ENCODE measurements around the gene KRTAP10-9.
"Not testable (repeated sequence)": the region's sequence is repeated elsewhere in the genome, so short reads cannot be mapped to it uniquely, and the experiment has no call there.

KRTAP10-9 gene

DNA sequence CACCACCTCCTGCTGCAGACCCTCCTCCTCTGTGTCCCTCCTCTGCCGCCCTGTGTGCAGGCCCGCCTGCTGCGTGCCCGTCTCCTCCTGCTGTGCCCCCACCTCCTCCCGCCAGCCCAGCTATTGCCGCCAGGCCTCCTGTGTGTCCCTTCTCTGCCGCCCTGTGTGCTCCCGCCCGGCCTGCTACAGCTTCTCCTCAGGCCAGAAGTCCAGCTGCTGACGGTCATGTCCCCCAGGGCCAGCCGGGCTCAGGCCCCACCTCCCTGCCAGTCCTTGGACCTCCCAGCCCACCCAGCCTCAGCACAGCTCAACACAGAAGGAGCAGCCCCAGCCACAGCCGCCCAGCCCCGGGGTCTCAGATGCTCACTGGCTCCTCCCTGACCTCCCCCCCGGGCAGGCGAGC lies 939 bp downstream of the KRTAP10-9 start:
- ATAC-seq, result not testable (repeated sequence)

DNA sequence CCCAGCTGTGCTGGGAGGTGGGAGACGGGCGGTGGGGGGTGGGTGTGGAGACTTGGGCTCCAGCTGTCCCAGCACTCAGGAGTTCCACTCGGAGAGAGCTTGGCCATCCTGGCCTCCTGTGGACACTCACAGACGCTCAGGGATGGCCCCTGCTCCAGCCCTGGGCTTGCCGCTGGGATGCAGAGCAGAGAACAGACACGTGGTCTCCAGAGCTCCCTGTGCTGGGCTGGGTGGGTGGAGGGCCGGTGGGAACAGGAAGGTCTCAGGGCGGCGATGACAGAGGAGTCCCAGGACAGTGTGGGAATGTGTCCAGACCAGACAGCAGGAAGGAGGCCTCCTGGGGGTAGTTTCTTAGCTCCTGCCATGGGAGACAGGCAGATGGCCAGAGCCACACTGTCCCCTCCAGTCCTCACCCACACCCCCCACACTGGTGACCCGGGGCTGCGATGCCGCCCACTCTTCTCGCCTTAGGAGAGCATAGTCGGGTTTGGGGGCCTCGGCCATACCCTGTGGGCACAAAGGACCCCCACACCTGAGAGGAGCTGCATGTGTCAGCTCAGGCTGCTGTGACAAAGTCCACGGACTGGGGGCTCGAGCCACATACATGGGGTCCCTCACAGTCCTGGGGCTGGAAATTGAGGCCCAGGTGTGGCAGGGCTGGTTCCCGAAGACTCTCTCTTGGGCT lies 2.0 kb downstream of the KRTAP10-9 start:
- TF ChIP-seq GLIS3 (CRISPR knock-in tag; IDR thresholded peaks at IDR 0.05) (no peak), ISL1 (CRISPR knock-in tag; IDR thresholded peaks at IDR 0.05) (no peak)
- TF ChIP-seq, protein P1, sequence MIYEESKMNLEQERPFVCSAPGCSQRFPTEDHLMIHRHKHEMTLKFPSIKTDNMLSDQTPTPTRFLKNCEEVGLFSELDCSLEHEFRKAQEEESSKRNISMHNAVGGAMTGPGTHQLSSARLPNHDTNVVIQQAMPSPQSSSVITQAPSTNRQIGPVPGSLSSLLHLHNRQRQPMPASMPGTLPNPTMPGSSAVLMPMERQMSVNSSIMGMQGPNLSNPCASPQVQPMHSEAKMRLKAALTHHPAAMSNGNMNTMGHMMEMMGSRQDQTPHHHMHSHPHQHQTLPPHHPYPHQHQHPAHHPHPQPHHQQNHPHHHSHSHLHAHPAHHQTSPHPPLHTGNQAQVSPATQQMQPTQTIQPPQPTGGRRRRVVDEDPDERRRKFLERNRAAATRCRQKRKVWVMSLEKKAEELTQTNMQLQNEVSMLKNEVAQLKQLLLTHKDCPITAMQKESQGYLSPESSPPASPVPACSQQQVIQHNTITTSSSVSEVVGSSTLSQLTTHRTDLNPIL (CRISPR knock-in tag; IDR thresholded peaks at IDR 0.05; ENCODE audit: low read depth), result no peak

GRCh38 chr21:44630440-44630839 lies 3.5 kb downstream of the KRTAP10-9 start:
- TF ChIP-seq ZFP30 (CRISPR knock-in tag; IDR thresholded peaks at IDR 0.05) (no peak), OSR1 (CRISPR knock-in tag; IDR thresholded peaks at IDR 0.05) (no peak), ZFP3 (CRISPR knock-in tag; IDR thresholded peaks at IDR 0.05) (no peak), PPARA (CRISPR knock-in tag; IDR thresholded peaks at IDR 0.05; ENCODE audit: borderline replicate concordance) (no peak), TCF4 (CRISPR knock-in tag; IDR thresholded peaks at IDR 0.05; ENCODE audit: borderline replicate concordance) (no peak), GLIS3 (CRISPR knock-in tag; IDR thresholded peaks at IDR 0.05) (no peak), ZNF8 (CRISPR knock-in tag; IDR thresholded peaks at IDR 0.05) (no peak), ZNF565 (CRISPR knock-in tag; conservative IDR thresholded peaks at IDR 0.05; ENCODE audit: low read depth) (no peak), TSHZ2 (CRISPR knock-in tag; IDR thresholded peaks at IDR 0.05) (no peak), ZC3H10 (CRISPR knock-in tag; IDR thresholded peaks at IDR 0.05) (no peak), RARB (CRISPR knock-in tag; IDR thresholded peaks at IDR 0.05) (no peak), TOX (CRISPR knock-in tag; IDR thresholded peaks at IDR 0.05; ENCODE audit: borderline replicate concordance) (no peak)
- no peak for ATAC-seq

More for the DNA sequence above, 2.0 kb downstream of the KRTAP10-9 start:
- no peak for ATAC-seq

DNA sequence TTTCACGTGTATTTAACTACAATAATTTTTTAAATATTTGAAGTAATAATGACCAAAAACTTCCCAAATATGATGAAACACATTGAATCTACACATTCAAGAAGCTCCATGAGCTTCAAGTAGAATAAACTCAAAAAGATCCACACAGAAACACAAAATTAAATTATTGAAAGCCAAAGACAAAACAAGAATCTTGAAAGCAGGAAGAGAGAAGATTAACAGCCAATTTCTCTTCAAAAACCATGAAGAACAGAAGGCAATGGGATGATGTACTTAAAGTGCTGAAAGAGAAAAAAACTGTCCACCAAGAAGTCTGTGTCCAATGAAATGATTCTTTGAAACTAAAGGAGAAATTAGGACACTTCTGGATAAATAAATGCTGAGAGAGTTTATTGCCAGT lies 5.2 kb downstream of the KRTAP10-9 start:
- ATAC-seq, result no peak
- no peak for TF ChIP-seq RARB (CRISPR knock-in tag; IDR thresholded peaks at IDR 0.05)
- TF ChIP-seq GLIS3 (CRISPR knock-in tag; IDR thresholded peaks at IDR 0.05), result no peak
- TF ChIP-seq ZC3H10 (CRISPR knock-in tag; IDR thresholded peaks at IDR 0.05), result no peak
- no peak for TF ChIP-seq TCF4 (CRISPR knock-in tag; IDR thresholded peaks at IDR 0.05; ENCODE audit: borderline replicate concordance)
- TF ChIP-seq BACH2 (CRISPR knock-in tag; IDR thresholded peaks at IDR 0.05; ENCODE audit: borderline replicate concordance), result no peak
- TF ChIP-seq ZNF8 (CRISPR knock-in tag; IDR thresholded peaks at IDR 0.05), result no peak
- no peak for TF ChIP-seq TOX (CRISPR knock-in tag; IDR thresholded peaks at IDR 0.05; ENCODE audit: borderline replicate concordance)
- TF ChIP-seq CSRNP3 (CRISPR knock-in tag; IDR thresholded peaks at IDR 0.05), result no peak
- TF ChIP-seq, protein P1 (CRISPR knock-in tag; IDR thresholded peaks at IDR 0.05; ENCODE audit: low read depth), result no peak
- TF ChIP-seq, protein P2, sequence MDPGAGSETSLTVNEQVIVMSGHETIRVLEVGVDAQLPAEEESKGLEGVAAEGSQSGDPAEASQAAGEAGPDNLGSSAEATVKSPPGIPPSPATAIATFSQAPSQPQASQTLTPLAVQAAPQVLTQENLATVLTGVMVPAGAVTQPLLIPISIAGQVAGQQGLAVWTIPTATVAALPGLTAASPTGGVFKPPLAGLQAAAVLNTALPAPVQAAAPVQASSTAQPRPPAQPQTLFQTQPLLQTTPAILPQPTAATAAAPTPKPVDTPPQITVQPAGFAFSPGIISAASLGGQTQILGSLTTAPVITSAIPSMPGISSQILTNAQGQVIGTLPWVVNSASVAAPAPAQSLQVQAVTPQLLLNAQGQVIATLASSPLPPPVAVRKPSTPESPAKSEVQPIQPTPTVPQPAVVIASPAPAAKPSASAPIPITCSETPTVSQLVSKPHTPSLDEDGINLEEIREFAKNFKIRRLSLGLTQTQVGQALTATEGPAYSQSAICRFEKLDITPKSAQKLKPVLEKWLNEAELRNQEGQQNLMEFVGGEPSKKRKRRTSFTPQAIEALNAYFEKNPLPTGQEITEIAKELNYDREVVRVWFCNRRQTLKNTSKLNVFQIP (CRISPR knock-in tag; IDR thresholded peaks at IDR 0.05; ENCODE audit: borderline replicate concordance, low read depth), result no peak
- no peak for TF ChIP-seq ZNF565 (CRISPR knock-in tag; conservative IDR thresholded peaks at IDR 0.05; ENCODE audit: low read depth)
- TF ChIP-seq, protein P3, sequence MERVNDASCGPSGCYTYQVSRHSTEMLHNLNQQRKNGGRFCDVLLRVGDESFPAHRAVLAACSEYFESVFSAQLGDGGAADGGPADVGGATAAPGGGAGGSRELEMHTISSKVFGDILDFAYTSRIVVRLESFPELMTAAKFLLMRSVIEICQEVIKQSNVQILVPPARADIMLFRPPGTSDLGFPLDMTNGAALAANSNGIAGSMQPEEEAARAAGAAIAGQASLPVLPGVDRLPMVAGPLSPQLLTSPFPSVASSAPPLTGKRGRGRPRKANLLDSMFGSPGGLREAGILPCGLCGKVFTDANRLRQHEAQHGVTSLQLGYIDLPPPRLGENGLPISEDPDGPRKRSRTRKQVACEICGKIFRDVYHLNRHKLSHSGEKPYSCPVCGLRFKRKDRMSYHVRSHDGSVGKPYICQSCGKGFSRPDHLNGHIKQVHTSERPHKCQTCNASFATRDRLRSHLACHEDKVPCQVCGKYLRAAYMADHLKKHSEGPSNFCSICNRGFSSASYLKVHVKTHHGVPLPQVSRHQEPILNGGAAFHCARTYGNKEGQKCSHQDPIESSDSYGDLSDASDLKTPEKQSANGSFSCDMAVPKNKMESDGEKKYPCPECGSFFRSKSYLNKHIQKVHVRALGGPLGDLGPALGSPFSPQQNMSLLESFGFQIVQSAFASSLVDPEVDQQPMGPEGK (CRISPR knock-in tag; IDR thresholded peaks at IDR 0.05; ENCODE audit: borderline replicate concordance), result no peak
- TF ChIP-seq ZNF70 (CRISPR knock-in tag; IDR thresholded peaks at IDR 0.05), result no peak

Data from SK-N-SH treated with all-trans-retinoic acid at 6 μM for 48 hours (cell line).